Colonic mucosa (tissue), 4 donors: ENCODE results near the gene TNC. TPM values are rescaled to one million over a fixed set of nuclear protein-coding genes. Genes with fewer than 3 reads are reported as not detected.

Experiments
- DNase-seq: peaks from one replicate; pipeline ENCODE4 v3.0.0-alpha.2; 2020
- H3K27ac ChIP-seq: fragments of 200-600 bp; one replicate; pipeline ENCODE4 v1.8.0; 2021
- H3K27me3 ChIP-seq: fragments of 200-600 bp; one replicate; pipeline ENCODE4 v1.8.0; 2021
- H3K36me3 ChIP-seq: fragments of 200-600 bp; one replicate; pipeline ENCODE4 v1.8.0; 2021
- H3K4me1 ChIP-seq: fragments of 200-600 bp; one replicate; pipeline ENCODE4 v1.8.0; 2021; ENCODE audit warnings: mild to moderate bottlenecking
- H3K4me3 ChIP-seq: fragments of 200-600 bp; one replicate; pipeline ENCODE4 v1.8.0; 2021
- H3K9ac ChIP-seq, 2 donors: one replicate each; pipeline ENCODE4 v1.7.0; 2013; ENCODE audit warnings: control low read depth in 2 of 2, low read depth in 2 of 2, low read length in 2 of 2
- H3K9me3 ChIP-seq: fragments of 200-600 bp; one replicate; pipeline ENCODE4 v1.8.0; 2021
- CTCF ChIP-seq: fragments of 200-600 bp; IDR thresholded peaks from one replicate; pipeline ENCODE4 v1.8.0; 2022; ENCODE audit warnings: antibody characterized with exemption, mild to moderate bottlenecking
- intact Hi-C: fragments of 100-400 bp; cut with DNase I; formaldehyde crosslinking; loops from one replicate; pipeline ENCODE4 v1.14.1; 2022
- total RNA-seq, 2 donors: library from RNA; stranded (reverse); fragmentation: NEBNext Ultra II Directional in 1 of 2; extraction: Animal tissue kit (Norgen Biotek cat#: 25700) in 1 of 2; gene quantifications; one replicate each; pipeline ENCODE4 v1.2.1, GENCODE V29; 2021
- donor health status: healthy.
- donor health status: DM: no; HTN: no; CAD: no.
- donor health status: DM: no; HTN: no; CAD: no.

TNC gene
- total RNA-seq, 2 donors from 2014 or later, result 5.0 to 65.6 TPM

- no peaks in the 10 kb centered on the region for H3K36me3 ChIP-seq
- no peaks in the 10 kb centered on the region for H3K27me3 ChIP-seq
- intact Hi-C loops, result no loop called here
- no peaks in the 10 kb centered on the region for H3K9me3 ChIP-seq
- no peak for TF ChIP-seq CTCF
- DNase-seq, result no peak
- no peaks in the 10 kb centered on the region for H3K4me1 ChIP-seq
- H3K9ac ChIP-seq, result no peak overlapping the region
- H3K4me3 ChIP-seq, result no peak overlapping the region
- no peak overlapping the region for H3K27ac ChIP-seq
Observed at GRCh38 chr9:115127191-115127817, 9.3 kb upstream of the TNC start.

- no peak for DNase-seq
- TF ChIP-seq CTCF, result no peak
- no peaks in the 10 kb centered on the region for H3K27me3 ChIP-seq
- intact Hi-C loops, result no loop called here
- no peaks in the 10 kb centered on the region for H3K9me3 ChIP-seq
- no peak overlapping the region for H3K9ac ChIP-seq
- H3K4me1 ChIP-seq, result no peaks in the 10 kb centered on the region
- H3K27ac ChIP-seq, result no peak overlapping the region
- no peak overlapping the region for H3K4me3 ChIP-seq
- H3K36me3 ChIP-seq, result no peaks in the 10 kb centered on the region
Observed at GRCh38 chr9:115126404-115126803, 8.4 kb upstream of the TNC start.

- TF ChIP-seq CTCF, result no peak
- Histone ChIP-seq H3K9me3 (no peaks in the 10 kb centered on the region), H3K4me3 (no peak overlapping the region), H3K36me3 (no peaks in the 10 kb centered on the region), H3K4me1 (no peaks in the 10 kb centered on the region), H3K27ac (no peak overlapping the region), H3K27me3 (peaks cover 3% of the 10 kb centered on the region), H3K9ac (no peak overlapping the region)
- no peak for DNase-seq
- intact Hi-C loops, result no loop called here
Observed at GRCh38 chr9:115122937-115123336, 5.0 kb upstream of the TNC start.

GRCh38 chr9:115121181-115121580 lies 3.2 kb upstream of the TNC start:
- intact Hi-C loops, result no loop called here
- DNase-seq, result no peak
- no peak overlapping the region for H3K4me3 ChIP-seq
- no peak overlapping the region for H3K27ac ChIP-seq
- no peak overlapping the region for H3K9ac ChIP-seq
- TF ChIP-seq CTCF, result no peak
- H3K4me1 ChIP-seq, result no peaks in the 10 kb centered on the region
- no peaks in the 10 kb centered on the region for H3K36me3 ChIP-seq
- no peaks in the 10 kb centered on the region for H3K9me3 ChIP-seq
- peaks cover 6% of the 10 kb centered on the region for H3K27me3 ChIP-seq

- Histone ChIP-seq H3K4me1 (no peaks in the 10 kb centered on the region), H3K9ac (no peak overlapping the region), H3K36me3 (no peaks in the 10 kb centered on the region), H3K27me3 (peaks cover 6% of the 10 kb centered on the region), H3K9me3 (no peaks in the 10 kb centered on the region), H3K4me3 (no peak overlapping the region), H3K27ac (peak overlapping the region; percentile 56)
- intact Hi-C loops, result no loop called here
- DNase-seq, result peak; percentile 30
- TF ChIP-seq CTCF, result no peak
Observed at GRCh38 chr9:115118879-115119218, 892 bp upstream of the TNC start.
